Measurements from ENCODE around the gene C15orf62. TPM values are rescaled to one million over a fixed set of nuclear protein-coding genes. Genes with fewer than 3 reads are reported as not detected.

The C15orf62 gene
- total RNA-seq, 1 donor: 0.18 TPM

GRCh38 chr15:40736575-40736974 lies 33.2 kb upstream of the C15orf62 start:
- H3K4me3 ChIP-seq (ENCODE audit: low read depth, low read length): no peak overlapping the region
- no peak for TF ChIP-seq CTCF (IDR thresholded peaks at IDR 0.05; ENCODE audit: insufficient read depth, low read length)
- DNase-seq (ENCODE audit: low read depth): no peak

- no peak for DNase-seq (ENCODE audit: low read depth)
- H3K4me3 ChIP-seq (ENCODE audit: low read depth, low read length): no peak overlapping the region
- no peak for TF ChIP-seq CTCF (IDR thresholded peaks at IDR 0.05; ENCODE audit: insufficient read depth, low read length)
These were observed 32.7 kb upstream of the C15orf62 start for GRCh38 chr15:40737048-40737447.

- H3K4me3 ChIP-seq (ENCODE audit: low read depth, low read length): no peak overlapping the region
- DNase-seq (ENCODE audit: low read depth): no peak
- no peak for TF ChIP-seq CTCF (IDR thresholded peaks at IDR 0.05; ENCODE audit: insufficient read depth, low read length)
These were observed 30.7 kb upstream of the C15orf62 start for GRCh38 chr15:40739047-40739446.

GRCh38 chr15:40739854-40740253 lies 29.9 kb upstream of the C15orf62 start:
- H3K4me3 ChIP-seq (ENCODE audit: low read depth, low read length): no peak overlapping the region
- TF ChIP-seq CTCF (IDR thresholded peaks at IDR 0.05; ENCODE audit: insufficient read depth, low read length): no peak
- DNase-seq (ENCODE audit: low read depth): no peak

- TF ChIP-seq CTCF (IDR thresholded peaks at IDR 0.05; ENCODE audit: insufficient read depth, low read length): no peak
- DNase-seq (ENCODE audit: low read depth): no peak
- H3K4me3 ChIP-seq (ENCODE audit: low read depth, low read length): no peak overlapping the region
These were observed 26.3 kb upstream of the C15orf62 start for GRCh38 chr15:40743485-40743901.

- peak; percentile 56 for DNase-seq (ENCODE audit: low read depth)
- no peak overlapping the region for H3K4me3 ChIP-seq (ENCODE audit: low read depth, low read length)
These were observed 25.6 kb upstream of the C15orf62 start for GRCh38 chr15:40743921-40744814.

More at GRCh38 chr15:40743921-40744814, 25.6 kb upstream of the C15orf62 start:
- peak; percentile 14 for TF ChIP-seq CTCF (IDR thresholded peaks at IDR 0.05; ENCODE audit: insufficient read depth, low read length)

All from fibroblast of the aortic adventitia (primary cell).